HG02938 (cell line): ENCODE measurements around the gene DRD3.

ENCODE experiments used
- ATAC-seq: cut with Tn5 transposase; IDR thresholded peaks from one replicate; pipeline ENCODE4 v1.9.1; 2021; ENCODE audit warnings: mild to moderate bottlenecking, moderate library complexity; ENCODE audit not compliant: unreplicated experiment

The DRD3 gene

GRCh38 chr3:114186501-114186900 lies 7.6 kb upstream of the DRD3 start:
- ATAC-seq: no peak

GRCh38 chr3:114179575-114179974 lies 723 bp upstream of the DRD3 start:
- no peak for ATAC-seq

- ATAC-seq: no peak
Observed at GRCh38 chr3:114176890-114177289, 2.0 kb downstream of the DRD3 start.

- ATAC-seq: no peak
Observed at GRCh38 chr3:114176487-114176886, 2.4 kb downstream of the DRD3 start.

GRCh38 chr3:114175204-114175987 lies 3.5 kb downstream of the DRD3 start:
- no peak for ATAC-seq

- no peak for ATAC-seq
Observed at GRCh38 chr3:114171677-114172076, 7.2 kb downstream of the DRD3 start.

- ATAC-seq: no peak
Observed at GRCh38 chr3:114168150-114168549, 10.7 kb downstream of the DRD3 start.

- no peak for ATAC-seq
Observed at GRCh38 chr3:114157321-114157720, 21.5 kb downstream of the DRD3 start.

GRCh38 chr3:114155370-114155821 lies 23.5 kb downstream of the DRD3 start:
- no peak for ATAC-seq

GRCh38 chr3:114154321-114154821 lies 24.5 kb downstream of the DRD3 start:
- ATAC-seq: no peak

GRCh38 chr3:114152519-114153151 lies 26.2 kb downstream of the DRD3 start:
- peak; percentile 88 for ATAC-seq

GRCh38 chr3:114151091-114151490 lies 27.8 kb downstream of the DRD3 start:
- no peak for ATAC-seq

- no peak for ATAC-seq
Observed at GRCh38 chr3:114147251-114147650, 31.6 kb downstream of the DRD3 start.

GRCh38 chr3:114144909-114145688 lies 33.8 kb downstream of the DRD3 start:
- ATAC-seq: no peak

GRCh38 chr3:114143817-114144216 lies 35.0 kb downstream of the DRD3 start:
- no peak for ATAC-seq

- no peak for ATAC-seq
Observed at GRCh38 chr3:114139836-114140235, 39.0 kb downstream of the DRD3 start.

GRCh38 chr3:114133947-114134346 lies 44.9 kb downstream of the DRD3 start:
- ATAC-seq: no peak

GRCh38 chr3:114132500-114132899 lies 46.4 kb downstream of the DRD3 start:
- no peak for ATAC-seq

GRCh38 chr3:114128826-114129225 lies 50.0 kb downstream of the DRD3 start:
- no peak for ATAC-seq

GRCh38 chr3:114128231-114128630 lies 50.6 kb downstream of the DRD3 start:
- ATAC-seq: no peak

- no peak for ATAC-seq
Observed at GRCh38 chr3:114127517-114127916, 51.3 kb downstream of the DRD3 start.
